NCI-H146 (cell line): ENCODE data around the gene FBXO17.
A peak's percentile ranks its signal among the peaks of the same experiment; 100 is the strongest.

ENCODE experiments used
- DNase-seq: peaks from one replicate; lab custom pipeline; 2025; lab: John Stamatoyannopoulos, UW

FBXO17 gene

DNA sequence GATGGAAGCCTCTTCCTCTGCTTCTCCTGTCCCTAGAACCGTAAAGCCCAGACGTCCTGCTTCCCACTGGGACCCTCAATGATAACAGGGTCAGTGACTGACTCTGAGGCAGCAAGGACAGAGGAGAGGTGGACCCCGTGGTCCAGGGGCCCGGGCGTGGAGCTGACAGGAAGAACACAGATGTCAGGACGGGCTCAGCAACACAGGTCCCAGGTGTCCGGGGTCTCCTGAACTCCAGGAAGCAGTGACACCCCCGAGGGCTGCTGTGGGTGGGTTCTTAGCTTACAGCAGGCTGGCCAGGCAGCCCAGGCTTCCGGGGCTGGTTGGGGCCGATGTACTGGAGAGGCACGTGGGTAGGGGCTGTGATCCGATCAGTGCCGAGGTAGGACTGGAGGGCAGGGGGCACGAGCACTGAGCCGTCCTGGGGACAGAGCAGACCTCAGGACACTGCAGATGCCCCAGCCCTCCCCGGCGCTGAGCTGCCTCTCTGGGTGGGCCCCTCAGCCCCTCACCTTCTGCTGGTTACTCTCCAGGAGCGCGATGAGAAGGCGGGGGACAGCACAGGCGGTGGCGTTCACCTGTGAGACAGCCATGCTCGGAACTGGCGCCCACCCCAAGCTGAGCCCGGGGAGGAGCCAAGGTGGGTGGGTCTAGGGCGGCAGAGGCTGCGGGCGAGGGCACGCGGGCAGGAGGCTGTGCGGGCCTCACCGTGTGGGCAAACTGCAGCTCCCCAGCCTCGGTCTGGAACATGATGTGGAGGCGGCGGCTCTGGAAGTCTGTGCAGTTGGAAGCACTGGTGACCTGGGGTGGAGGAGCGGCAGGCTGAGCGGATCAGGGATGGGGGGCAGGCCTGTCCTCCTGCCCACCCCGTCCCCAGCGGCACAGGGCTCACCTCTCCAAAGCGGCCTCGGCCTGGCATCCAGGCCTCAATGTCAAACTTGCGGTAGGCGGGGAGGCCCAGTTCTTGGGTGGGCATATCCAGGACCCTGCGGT is 59.9 kb downstream of the FBXO17 start:
- DNase-seq, result no peak

DNA sequence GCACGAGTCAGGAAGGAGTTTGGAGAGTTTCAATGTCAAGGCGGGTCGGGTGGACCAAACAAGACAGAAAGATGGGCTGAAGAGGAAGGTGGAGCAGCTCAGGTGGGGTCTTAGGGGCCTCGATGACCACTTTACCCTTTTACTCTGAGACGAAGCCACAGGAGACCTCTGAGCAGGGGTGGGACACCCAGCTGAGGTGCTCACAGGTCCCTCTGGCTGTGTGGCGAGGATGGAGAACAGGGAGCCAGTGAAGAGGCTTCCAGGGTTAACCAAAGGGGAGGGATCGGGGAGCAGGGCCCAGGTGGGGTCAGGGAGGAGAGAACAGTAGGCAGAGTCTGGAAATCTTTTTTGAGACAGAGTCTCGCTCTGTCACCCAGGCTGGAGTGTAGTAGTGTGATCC is 61.6 kb downstream of the FBXO17 start:
- DNase-seq, result no peak

DNA sequence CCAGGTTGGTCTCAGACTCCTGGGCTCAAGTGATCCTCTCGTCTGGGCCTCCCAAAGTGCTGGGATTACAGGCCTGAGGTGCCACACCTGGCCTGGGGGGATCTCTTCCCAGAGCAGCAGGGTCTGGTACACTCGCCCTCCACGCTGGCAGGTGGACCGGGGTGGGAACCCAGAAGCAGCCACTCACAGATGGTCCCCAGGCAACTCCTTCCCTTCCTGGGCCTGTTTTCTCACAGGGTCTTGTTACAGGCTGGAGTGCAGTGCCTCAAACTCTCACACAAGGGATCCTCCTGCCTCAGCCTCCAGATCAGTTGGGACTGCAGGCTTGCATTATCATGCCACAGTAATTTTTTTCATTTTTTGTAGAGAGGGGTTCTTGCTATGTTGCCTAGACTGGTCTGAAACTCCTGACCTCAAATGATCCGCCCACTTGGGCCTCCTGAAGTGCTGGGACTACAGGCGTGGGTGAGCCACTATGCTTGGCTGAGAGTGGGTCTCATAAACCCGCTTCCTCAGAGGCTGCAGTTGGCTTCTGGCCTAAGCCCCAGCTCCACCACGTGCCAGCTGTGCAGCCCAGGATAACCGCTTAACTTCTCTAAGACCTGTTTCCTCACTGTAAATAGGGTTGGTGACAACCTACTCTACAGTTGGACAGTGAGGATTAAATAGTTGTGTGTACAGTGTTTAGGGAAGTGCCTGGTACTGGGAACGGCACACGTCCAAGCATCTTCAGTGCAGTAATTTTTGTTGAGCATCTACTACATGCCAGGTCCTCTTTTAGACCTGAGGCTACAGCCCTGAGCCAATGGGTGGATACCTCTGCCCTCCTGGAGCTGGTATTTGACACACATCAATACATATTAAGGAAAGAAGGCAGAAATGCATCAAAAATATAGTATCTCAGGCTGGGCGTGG is 62.7 kb downstream of the FBXO17 start:
- no peak for DNase-seq

DNA sequence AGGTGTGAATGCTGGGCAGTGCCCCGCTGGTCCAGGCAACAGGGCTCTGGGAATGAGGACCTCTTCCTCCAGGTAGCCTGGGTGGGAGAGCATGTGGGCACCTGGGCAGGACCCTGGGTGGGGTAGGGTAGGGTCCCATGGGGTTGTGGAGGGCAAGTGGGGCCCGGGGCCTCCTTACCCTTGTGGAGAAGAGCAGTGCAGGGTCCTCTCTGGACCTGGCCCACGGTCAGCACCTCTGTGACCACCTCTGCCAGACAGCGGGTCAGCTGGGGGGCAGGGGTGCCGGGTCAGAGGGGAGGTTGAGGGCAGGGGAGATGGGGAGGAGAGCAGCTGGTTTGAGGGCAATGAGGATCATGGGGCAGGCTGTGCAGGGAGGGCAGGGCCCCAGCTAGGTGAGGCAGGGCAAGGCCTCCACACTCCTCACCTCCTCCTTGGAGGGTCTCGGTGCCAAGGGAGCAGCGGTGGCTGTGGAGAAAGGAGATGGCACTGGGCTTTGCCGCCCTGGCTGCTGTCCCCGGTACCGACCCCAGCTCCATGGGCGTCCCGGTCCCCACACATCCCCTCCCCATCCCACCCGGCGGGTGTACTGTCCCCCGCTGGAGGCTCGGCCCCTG is 64.0 kb downstream of the FBXO17 start:
- no peak for DNase-seq

DNA sequence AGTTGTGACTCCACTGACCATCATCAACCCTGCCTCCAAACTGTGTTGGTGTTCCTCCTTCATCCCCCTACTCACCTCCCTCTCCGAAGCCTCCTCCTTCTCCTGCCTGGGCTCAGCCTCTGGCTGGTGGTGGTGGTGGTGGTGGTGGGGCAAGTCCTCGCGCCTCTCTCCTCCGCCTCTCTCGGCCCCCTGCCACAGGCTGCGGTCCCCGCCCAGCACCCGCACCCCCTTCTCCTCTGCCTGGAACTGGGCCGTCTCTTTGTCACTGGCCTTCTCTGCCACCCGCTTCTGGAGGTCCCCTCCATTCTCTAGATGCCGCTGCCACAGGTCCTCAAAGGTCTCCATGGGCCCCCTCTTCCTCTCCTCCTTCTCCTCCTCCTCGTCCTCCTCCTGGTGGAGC is 65.1 kb downstream of the FBXO17 start:
- no peak for DNase-seq

DNA sequence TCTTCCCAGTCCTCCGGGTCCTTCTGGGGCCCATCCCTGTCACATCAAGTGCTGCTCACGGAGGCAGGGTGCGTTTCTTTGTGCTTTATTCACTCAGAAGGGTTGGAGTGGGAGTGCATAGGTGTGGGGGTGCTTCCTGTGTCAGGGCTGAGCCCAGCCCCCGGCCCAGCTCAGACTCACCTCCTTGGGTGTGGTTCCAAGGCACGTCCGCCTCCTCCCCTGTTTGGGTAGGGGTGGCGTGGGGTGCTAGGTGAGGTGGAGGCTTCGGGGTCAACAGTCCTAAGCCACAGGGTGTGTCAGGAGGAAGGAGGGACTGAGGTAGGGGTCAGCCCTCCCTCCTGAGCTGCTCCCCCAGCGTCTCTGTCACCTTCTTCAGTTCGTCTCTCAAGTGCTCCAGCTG is 66.6 kb downstream of the FBXO17 start:
- no peak for DNase-seq

DNA sequence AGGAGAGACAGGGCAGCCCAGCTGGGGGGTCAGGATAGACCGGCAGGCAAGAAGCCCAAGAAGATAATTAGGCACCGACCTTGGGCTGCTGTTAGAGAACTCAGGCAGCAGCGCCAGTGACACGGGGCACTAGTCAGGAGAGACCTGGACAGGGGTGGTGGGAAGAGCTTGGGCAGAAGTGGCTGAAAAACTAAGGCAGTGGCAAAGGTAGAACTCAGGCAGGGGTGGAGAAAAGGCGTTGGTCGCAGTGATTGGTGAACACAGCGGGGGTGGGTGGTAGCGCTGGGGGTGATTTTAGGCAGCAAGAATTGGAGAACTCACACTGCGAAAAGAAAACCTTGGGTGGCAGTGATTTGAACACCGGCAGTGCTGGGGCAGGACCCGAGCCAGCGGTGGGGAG is 67.9 kb downstream of the FBXO17 start:
- no peak for DNase-seq

DNA sequence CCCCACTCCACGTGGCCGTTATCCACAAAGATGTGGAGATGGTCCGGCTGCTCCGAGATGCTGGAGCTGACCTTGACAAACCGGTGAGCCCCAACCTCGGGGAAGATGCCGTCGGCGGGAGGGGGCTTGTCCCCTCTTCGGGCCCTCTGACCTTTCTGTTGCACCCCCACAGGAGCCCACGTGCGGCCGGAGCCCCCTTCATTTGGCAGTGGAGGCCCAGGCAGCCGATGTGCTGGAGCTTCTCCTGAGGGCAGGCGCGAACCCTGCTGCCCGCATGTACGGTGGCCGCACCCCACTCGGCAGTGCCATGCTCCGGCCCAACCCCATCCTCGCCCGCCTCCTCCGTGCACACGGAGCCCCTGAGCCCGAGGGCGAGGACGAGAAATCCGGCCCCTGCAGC is 68.3 kb downstream of the FBXO17 start:
- no peak for DNase-seq

DNA sequence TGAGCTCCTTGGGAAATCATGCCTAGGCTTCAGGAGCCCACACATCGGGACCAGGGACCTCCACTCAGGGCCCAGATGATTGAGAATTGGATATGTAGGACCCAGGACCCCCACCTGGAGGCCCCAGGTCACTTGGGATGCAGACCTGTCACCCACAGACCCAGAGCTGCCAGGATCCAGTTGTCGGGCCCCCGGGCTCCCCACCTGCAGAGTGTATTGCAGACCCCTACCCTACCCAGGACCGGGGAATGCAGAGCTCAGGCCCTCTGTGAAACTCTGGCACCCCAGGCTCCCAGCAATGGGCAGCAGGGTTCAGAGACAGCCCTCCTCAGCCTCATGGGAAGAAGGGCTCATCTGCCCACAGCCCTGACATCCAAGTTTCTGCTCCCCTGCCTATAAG is 69.9 kb downstream of the FBXO17 start:
- DNase-seq, result no peak

DNA sequence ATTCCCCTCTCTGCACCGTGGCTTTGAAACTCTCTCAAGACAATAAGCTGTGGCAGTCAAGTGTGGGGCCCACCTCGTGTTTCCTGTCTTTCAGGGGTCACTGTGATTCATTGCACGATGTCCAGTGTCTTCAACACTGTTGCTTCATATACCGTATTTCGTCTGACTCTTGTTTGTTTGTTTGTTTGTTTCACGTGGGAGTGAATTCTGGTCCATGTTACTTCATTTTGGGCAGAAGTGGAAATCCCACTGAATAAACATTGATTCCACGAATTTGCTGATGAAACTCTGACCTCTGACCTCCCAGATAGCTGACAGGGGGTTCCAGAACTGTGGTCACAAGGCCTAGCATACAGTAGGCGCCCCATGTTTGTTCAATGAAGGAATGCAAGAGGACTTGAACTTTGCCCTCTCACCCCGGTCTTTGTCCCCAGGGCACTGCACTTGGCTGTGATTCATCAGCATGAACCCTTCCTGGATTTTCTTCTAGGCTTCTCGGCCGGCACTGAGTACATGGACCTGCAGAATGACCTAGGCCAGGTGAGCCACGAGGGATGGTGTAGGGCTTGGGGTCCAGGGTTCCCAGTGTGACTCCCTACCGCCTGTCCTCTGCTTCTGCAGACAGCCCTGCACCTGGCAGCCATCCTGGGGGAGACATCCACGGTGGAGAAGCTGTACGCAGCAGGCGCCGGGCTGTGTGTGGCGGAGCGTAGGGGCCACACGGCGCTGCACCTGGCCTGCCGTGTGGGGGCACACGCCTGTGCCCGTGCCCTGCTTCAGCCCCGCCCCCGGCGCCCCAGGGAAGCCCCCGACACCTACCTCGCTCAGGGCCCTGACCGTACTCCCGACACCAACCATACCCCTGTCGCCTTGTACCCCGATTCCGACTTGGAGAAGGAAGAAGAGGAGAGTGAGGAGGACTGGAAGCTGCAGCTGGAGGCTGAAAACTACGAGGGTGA is 70.7 kb downstream of the FBXO17 start:
- no peak for DNase-seq

DNA sequence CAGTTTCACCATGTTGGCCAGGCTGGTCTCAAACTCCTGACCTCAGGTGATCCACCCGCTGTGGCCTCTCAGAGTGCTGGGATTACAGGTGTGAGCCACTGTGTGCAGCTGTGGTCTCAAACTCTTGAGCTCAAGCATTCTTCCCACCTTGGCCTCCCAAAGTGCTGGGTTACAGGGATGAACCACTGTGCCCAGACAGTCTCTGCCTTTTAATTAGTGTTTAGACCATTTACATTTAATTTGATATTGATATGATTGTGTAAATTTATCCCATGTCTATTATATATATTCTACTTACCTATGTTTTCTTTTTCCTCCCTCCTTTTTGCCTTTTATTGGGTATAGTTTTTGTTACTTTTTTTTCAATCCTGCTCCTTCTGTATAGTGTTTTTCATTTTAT is 73.9 kb downstream of the FBXO17 start:
- no peak for DNase-seq

DNA sequence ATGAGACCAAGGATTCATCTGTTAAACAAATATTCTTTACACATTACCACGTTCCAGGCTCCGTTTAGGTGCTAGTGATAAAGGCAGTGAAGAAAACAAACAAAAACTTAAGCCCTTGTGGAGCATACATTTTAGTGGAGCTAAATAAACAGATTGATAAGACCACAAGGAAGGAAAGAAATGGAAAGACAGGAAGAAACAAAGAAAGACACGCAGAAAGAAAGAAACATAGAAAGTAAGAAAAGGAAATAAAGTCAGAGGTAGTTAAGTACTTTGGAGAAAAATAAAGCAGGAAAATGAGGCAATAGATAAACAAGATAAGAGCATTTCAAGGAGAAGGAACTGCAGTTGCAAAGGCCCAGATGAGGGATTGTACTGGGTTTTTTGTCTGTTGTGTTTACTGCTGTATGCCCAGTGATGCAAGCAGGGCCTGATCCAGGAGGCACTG is 74.8 kb downstream of the FBXO17 start:
- DNase-seq, result no peak

DNA sequence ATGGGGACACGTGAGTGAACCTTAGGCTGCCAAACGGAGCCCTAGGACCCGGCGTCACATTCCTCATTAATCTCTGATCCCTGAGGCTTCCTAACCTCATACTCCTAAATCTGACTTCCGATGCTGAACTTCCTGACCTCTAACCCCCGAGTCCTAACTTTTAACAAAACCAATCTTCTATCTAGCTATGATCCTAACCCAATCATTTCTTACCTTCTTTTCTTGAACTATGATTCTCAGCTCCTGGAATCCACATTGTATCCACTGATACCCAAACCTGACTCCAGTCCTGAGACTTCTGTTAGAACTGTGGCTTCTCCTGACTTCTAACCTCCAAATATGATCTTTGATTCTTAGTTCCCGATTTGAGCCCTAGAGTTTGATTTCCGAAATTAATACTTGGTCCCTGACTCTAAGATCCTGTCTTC is 75.3 kb downstream of the FBXO17 start:
- DNase-seq, result no peak

DNA sequence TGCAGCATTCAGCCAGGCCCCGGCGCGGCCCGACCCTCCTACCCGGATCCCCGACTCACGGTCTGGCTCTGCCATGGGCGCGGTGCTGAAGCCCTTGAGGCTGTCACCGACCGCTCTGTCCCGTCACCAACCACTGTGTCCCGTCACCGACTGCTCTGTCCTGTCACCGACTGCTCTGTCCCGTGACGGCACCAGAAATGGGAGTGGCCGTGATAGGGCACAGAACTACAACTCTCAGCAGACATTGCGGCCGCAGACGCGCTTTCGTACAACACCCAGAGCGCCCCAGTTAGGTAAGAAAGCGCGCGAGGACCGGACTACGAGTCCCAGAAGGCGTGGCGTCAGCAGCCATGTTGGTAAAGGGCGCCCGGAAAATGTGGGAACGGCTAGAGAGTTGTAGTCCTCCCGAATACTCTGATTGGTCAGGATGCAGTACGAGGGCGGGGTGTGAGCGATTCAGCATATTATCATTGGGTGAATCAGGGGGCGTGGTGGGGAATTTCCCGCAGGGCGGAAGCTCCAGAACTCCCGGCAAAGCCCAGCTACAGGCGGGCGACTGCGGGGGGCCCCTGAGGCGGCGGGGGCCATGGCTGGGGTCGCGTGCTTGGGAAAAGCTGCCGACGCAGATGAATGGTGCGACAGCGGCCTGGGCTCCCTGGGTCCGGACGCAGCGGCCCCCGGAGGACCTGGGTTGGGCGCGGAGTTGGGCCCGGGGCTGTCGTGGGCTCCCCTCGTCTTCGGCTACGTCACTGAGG is 75.9 kb downstream of the FBXO17 start, which contains the start of the genes NFKBIB and SIRT2:
Gene NFKBIB, plus strand, starts transcription at position 523 of the 755 bp plus-strand sequence. Its CDS starts 64 bp downstream, at position 587.
Gene SIRT2, minus strand, starts transcription at position 172 of the 755 bp plus-strand sequence. Its CDS starts 97 bp downstream, at position 75.
- DNase-seq, result peak; percentile 100

DNA sequence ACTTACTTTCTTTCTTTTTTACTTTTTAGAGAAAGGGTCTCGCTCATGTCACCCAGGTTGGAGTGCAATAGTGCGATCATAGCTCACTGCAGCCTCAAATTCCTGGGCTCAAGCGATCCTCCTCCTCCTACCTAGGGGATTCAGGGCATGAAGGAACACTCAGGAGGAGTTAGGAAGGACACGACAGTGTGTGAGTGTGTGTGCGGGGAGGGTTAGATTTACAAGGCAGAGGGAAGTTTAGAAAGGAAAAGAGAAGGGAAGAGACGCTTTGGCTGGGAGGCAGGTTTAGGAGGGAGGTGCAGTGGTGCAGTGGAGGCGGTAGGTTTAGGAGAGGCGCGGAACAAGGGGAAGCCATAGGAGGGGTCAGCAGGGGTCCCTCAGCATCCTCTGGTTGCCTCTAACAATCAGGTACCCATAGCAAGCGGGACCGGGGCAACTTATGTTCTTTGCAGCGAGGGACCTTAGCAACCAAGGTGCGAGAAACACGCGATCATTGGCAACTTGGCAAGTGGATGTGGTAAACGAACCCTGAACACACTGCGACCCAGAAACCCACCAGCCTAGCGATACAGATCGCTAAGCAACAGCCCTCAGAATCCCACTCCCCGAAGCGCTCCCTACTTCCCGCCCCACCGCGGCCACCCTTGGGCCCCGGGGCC is 76.6 kb downstream of the FBXO17 start:
- peak; percentile 55 for DNase-seq

DNA sequence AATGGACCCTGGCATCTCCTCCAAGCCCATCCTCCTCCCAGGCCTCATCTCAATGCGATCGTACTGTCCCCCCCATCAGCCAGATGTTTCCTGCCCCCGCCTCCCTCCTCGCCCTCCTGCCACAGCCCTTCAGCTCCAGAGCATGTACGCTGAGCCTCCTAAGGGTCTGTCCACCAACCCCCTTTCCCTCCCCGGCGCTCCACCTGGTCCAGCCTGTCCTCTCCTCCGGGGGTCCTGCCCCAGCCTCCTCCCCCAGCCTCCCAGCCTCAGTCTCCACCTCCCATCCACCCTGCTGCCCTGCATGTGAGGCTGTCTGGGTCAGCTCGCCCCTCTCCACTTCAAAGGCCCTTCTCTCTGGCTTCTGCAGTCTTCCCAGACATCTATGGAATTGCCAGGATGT is 80.6 kb downstream of the FBXO17 start:
- no peak for DNase-seq

DNA sequence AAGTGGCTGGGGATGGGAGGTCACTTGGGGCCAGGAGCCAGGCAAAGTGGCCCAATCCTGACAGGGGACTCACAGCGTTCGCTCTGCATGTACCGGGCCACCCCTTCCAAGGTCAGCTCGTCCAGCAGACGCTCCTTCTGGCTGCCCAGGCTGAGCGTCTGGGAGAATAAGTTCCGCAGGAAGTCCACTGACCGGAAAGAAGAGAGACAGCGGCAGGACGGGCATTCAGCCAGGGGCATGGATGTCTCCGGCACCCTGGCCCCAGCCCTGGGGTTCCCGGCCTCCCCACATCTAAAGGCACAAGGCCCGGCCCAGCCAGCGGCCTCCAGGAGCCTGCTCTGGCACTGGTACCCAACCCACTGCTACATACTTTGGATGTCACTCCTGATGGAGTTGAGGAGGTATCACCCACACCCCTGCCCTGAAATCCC is 82.2 kb downstream of the FBXO17 start:
- no peak for DNase-seq

DNA sequence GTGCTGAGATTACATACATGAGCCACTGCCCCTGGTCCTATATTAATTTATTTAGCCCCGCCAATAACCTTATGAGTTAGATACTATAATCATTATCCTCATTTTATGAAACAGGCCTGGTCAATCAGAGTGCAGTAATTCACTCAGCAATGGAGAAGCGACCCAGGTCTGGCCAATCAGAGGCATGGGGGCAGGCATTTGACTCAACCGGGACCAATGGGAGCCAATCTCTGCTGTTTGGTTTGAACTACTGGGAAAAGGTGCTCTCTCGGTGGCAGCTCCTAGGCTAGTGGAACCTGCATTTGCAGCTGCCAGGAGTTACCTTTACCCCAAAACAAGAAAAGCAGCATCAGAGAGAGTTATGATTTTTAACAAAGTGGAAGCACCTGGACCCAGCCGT is 82.7 kb downstream of the FBXO17 start:
- DNase-seq, result no peak

DNA sequence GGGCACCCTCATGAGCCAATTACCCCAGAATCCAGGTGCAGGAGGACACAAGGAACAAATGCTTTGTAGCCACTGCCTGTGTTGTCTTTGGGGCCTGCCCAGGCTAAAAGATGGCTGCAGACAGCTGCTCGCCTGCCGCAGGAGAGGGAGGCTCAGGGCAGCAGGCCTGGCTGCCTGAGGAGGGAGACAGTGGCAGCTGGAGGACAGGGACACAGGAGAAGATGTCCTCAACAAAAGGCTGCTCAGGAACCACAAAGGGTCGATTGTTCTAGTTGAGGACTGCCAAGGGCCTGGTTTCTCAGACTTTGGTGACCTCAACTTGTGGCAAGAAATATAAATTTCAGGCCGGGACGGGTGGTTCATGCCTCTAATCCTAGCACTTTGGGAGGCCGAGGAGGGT is 83.8 kb downstream of the FBXO17 start:
- DNase-seq, result no peak
